ENCODE data around the gene AKT3.

DNA sequence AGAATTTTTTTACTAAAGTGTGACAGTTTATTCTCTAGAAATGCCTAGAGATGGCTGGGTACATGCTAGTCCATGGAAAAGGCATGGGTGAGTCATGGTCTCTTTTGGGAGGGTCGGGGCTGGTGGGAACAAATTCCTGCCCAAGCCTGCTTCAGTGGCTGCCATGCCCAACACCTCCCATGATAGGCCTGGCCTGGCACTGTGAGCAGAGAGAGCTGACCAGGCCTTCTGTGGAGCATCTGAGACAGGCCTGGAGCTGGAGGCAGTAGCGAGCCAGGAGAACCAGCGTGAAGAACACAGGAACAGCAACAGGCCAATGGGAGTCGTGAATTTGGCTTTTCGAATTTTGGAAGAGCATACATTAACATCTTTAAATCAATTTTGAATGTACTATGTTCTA is 385.0 kb downstream of the AKT3 start:
- TF ChIP-seq, protein P1, sequence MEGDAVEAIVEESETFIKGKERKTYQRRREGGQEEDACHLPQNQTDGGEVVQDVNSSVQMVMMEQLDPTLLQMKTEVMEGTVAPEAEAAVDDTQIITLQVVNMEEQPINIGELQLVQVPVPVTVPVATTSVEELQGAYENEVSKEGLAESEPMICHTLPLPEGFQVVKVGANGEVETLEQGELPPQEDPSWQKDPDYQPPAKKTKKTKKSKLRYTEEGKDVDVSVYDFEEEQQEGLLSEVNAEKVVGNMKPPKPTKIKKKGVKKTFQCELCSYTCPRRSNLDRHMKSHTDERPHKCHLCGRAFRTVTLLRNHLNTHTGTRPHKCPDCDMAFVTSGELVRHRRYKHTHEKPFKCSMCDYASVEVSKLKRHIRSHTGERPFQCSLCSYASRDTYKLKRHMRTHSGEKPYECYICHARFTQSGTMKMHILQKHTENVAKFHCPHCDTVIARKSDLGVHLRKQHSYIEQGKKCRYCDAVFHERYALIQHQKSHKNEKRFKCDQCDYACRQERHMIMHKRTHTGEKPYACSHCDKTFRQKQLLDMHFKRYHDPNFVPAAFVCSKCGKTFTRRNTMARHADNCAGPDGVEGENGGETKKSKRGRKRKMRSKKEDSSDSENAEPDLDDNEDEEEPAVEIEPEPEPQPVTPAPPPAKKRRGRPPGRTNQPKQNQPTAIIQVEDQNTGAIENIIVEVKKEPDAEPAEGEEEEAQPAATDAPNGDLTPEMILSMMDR (IDR thresholded peaks at IDR 0.05) = no peak
- TF ChIP-seq EZH2 (IDR thresholded peaks at IDR 0.05) (no peak), EZH2phosphoT487 (IDR thresholded peaks at IDR 0.05) (no peak)

Data from neural progenitor cell (in vitro differentiated cells).